Activated CD4-positive, alpha-beta T cell treated with anti-CD3 and anti-CD28 coated beads for 36 hours (primary cell): ENCODE results near the gene PNPLA8. TPM values are rescaled to one million over a fixed set of nuclear protein-coding genes. Genes with fewer than 3 reads are reported as not detected.
A peak's percentile ranks its signal among the peaks of the same experiment; 100 is the strongest.

ENCODE experiments used
- ATAC-seq: fragments of 200-7000 bp; cut with Tn5 transposase; one replicate; pipeline ENCODE4 v1.10.0; 2021; ENCODE audit warnings: mild to moderate bottlenecking, moderate library complexity
- CTCF ChIA-PET: fragments of 350-600 bp; sonication (Branson Sonifier 250); formaldehyde crosslinking; loops from one replicate; lab custom pipeline; 2021; ENCODE audit warnings: antibody characterized with exemption; lab: Charles Lee
- POLR2A ChIA-PET: fragments of 350-600 bp; sonication (Branson Sonifier 250); formaldehyde crosslinking; loops from one replicate; lab custom pipeline; 2021; ENCODE audit warnings: antibody characterized with exemption, inconsistent platforms; lab: Charles Lee
- DNase-seq: peaks from one replicate; pipeline ENCODE4 v3.0.0-alpha.2; 2020
- H3K27ac Mint-ChIP-seq: one replicate; pipeline ENCODE4 v1.8.0; 2021; ENCODE audit warnings: mixed read lengths
- H3K27me3 Mint-ChIP-seq: one replicate; pipeline ENCODE4 v1.8.0; 2021; ENCODE audit warnings: mixed read lengths
- H3K36me3 Mint-ChIP-seq: one replicate; pipeline ENCODE4 v1.8.0; 2021; ENCODE audit warnings: low read depth, mixed read lengths
- H3K4me1 Mint-ChIP-seq: one replicate; pipeline ENCODE4 v1.8.0; 2021; ENCODE audit warnings: mixed read lengths
- H3K4me3 Mint-ChIP-seq: one replicate; pipeline ENCODE4 v1.8.0; 2021; ENCODE audit warnings: mild to moderate bottlenecking, moderate library complexity, mixed read lengths
- H3K9me3 Mint-ChIP-seq: one replicate; pipeline ENCODE4 v1.8.0; 2021; ENCODE audit warnings: low read depth, mixed read lengths
- intact Hi-C, 2 experiments: fragments of 100-400 bp; cut with DNase I in 1 of 2; cut with micrococcal nuclease in 1 of 2; formaldehyde crosslinking; loops; one replicate each; pipeline versions ENCODE4 v1.14.2 to v1.15.1; 2022 to 2024; cut with DNase I, micrococcal nuclease
- total RNA-seq, 2 experiments: library from RNA; stranded (reverse); gene quantifications; one replicate each; pipeline ENCODE4 v1.2.3, GENCODE V29; 2021

Gene PNPLA8
- total RNA-seq, 2 experiments from 2014 or later, result 14.2 to 18.4 TPM

- intact Hi-C loops, result no loop called here
- ChIA-PET POLR2A (no interaction called here), CTCF (interaction anchor here (0.7 to 4.0 kb wide), 3 partner anchors 76 to 316 kb away, joined by 3 to 30 read pairs (median 3); no protein-coding TSS in a partner anchor)
- no peak overlapping the region for H3K4me3 Mint-ChIP-seq
- peaks cover 22% of the 10 kb centered on the region for H3K36me3 Mint-ChIP-seq
- DNase-seq, result no peak
- no peaks in the 10 kb centered on the region for H3K27me3 Mint-ChIP-seq
- peaks cover 11% of the 10 kb centered on the region for H3K4me1 Mint-ChIP-seq
- ATAC-seq, result no peak
- no peaks in the 10 kb centered on the region for H3K9me3 Mint-ChIP-seq
- no peak overlapping the region for H3K27ac Mint-ChIP-seq
Observed at GRCh38 chr7:108499566-108499965, 26.4 kb downstream of the PNPLA8 start.

- Mint-ChIP-seq H3K9me3 (no peaks in the 10 kb centered on the region), H3K4me3 (no peak overlapping the region), H3K27ac (no peak overlapping the region), H3K27me3 (no peaks in the 10 kb centered on the region), H3K4me1 (peaks cover 3% of the 10 kb centered on the region), H3K36me3 (peaks cover 21% of the 10 kb centered on the region)
- POLR2A ChIA-PET, result no interaction called here
- DNase-seq, result no peak
- no peak for ATAC-seq
- intact Hi-C loops, result no loop called here
- CTCF ChIA-PET, result interaction anchor here (0.7 to 4.0 kb wide), 11 partner anchors 9 to 350 kb away, joined by 3 to 30 read pairs (median 3); no protein-coding TSS in a partner anchor
Observed at GRCh38 chr7:108498481-108498880, 27.5 kb downstream of the PNPLA8 start.

- no peaks in the 10 kb centered on the region for H3K27me3 Mint-ChIP-seq
- H3K4me1 Mint-ChIP-seq, result no peaks in the 10 kb centered on the region
- H3K9me3 Mint-ChIP-seq, result no peaks in the 10 kb centered on the region
- POLR2A ChIA-PET, result interaction anchor here (0.6 kb wide), 1 partner anchor 20 kb away, joined by 7 read pairs; no protein-coding TSS in a partner anchor
- H3K4me3 Mint-ChIP-seq, result no peak overlapping the region
- H3K27ac Mint-ChIP-seq, result no peak overlapping the region
- CTCF ChIA-PET, result interaction anchor here (0.6 to 4.0 kb wide), 26 partner anchors 8 to 349 kb away, joined by 3 to 30 read pairs (median 4); no protein-coding TSS in a partner anchor
- DNase-seq, result peak; percentile 57
- ATAC-seq, result no peak
- intact Hi-C loops, result loop anchor here (1.0 to 2.0 kb wide), 3 partner anchors 45 to 316 kb away; no protein-coding TSS in a partner anchor
- peaks cover 21% of the 10 kb centered on the region for H3K36me3 Mint-ChIP-seq
Observed at GRCh38 chr7:108497082-108497725, 28.7 kb downstream of the PNPLA8 start.

GRCh38 chr7:108492742-108493141 lies 33.2 kb downstream of the PNPLA8 start:
- CTCF ChIA-PET, result interaction anchor here (0.7 kb wide), 1 partner anchor 313 kb away, joined by 4 read pairs; no protein-coding TSS in a partner anchor
- Mint-ChIP-seq H3K36me3 (peaks cover 12% of the 10 kb centered on the region), H3K27ac (no peak overlapping the region), H3K4me1 (no peaks in the 10 kb centered on the region), H3K9me3 (no peaks in the 10 kb centered on the region), H3K4me3 (no peak overlapping the region), H3K27me3 (no peaks in the 10 kb centered on the region)
- POLR2A ChIA-PET, result no interaction called here
- intact Hi-C loops, result no loop called here
- ATAC-seq (no peak), DNase-seq (no peak)

- POLR2A ChIA-PET, result interaction anchor here (0.5 kb wide), 1 partner anchor 108 kb away, joined by 4 read pairs; no protein-coding TSS in a partner anchor
Observed at GRCh38 chr7:108488768-108489538, 37.0 kb downstream of the PNPLA8 start.

GRCh38 chr7:108487646-108488045 lies 38.3 kb downstream of the PNPLA8 start:
- Mint-ChIP-seq H3K9me3 (no peaks in the 10 kb centered on the region), H3K4me3 (no peak overlapping the region), H3K36me3 (peaks cover 7% of the 10 kb centered on the region), H3K27me3 (no peaks in the 10 kb centered on the region), H3K4me1 (no peaks in the 10 kb centered on the region), H3K27ac (no peak overlapping the region)
- POLR2A ChIA-PET, result no interaction called here
- intact Hi-C loops, result no loop called here
- ATAC-seq (no peak), DNase-seq (no peak)
- CTCF ChIA-PET, result interaction anchor here (3.2 kb wide), 1 partner anchor 9 kb away, joined by 15 read pairs; no protein-coding TSS in a partner anchor

More at GRCh38 chr7:108488768-108489538, 37.0 kb downstream of the PNPLA8 start:
- CTCF ChIA-PET, result interaction anchor here (3.2 kb wide), 1 partner anchor 8 kb away, joined by 15 read pairs; no protein-coding TSS in a partner anchor
- intact Hi-C loops, result no loop called here
- no peak for DNase-seq
- H3K4me1 Mint-ChIP-seq, result no peaks in the 10 kb centered on the region
- H3K9me3 Mint-ChIP-seq, result no peaks in the 10 kb centered on the region
- H3K27me3 Mint-ChIP-seq, result no peaks in the 10 kb centered on the region
- H3K36me3 Mint-ChIP-seq, result peaks cover 11% of the 10 kb centered on the region
- ATAC-seq, result no peak
- H3K27ac Mint-ChIP-seq, result no peak overlapping the region
- H3K4me3 Mint-ChIP-seq, result no peak overlapping the region

- intact Hi-C loops, result no loop called here
- H3K9me3 Mint-ChIP-seq, result no peaks in the 10 kb centered on the region
- ChIA-PET POLR2A (interaction anchor here (0.6 kb wide), 1 partner anchor 59 kb away, joined by 3 read pairs; no protein-coding TSS in a partner anchor), CTCF (interaction anchor here (3.2 kb wide), 2 partner anchors 10 to 11 kb away, joined by 15 to 16 read pairs; no protein-coding TSS in a partner anchor)
- no peak for DNase-seq
- H3K27ac Mint-ChIP-seq, result no peak overlapping the region
- no peaks in the 10 kb centered on the region for H3K27me3 Mint-ChIP-seq
- H3K4me3 Mint-ChIP-seq, result no peak overlapping the region
- H3K36me3 Mint-ChIP-seq, result peaks cover 7% of the 10 kb centered on the region
- no peaks in the 10 kb centered on the region for H3K4me1 Mint-ChIP-seq
- ATAC-seq, result no peak
Observed at GRCh38 chr7:108486291-108486966, 39.5 kb downstream of the PNPLA8 start.

- H3K27me3 Mint-ChIP-seq, result no peaks in the 10 kb centered on the region
- no peak for DNase-seq
- H3K9me3 Mint-ChIP-seq, result no peaks in the 10 kb centered on the region
- no peaks in the 10 kb centered on the region for H3K4me1 Mint-ChIP-seq
- no peak overlapping the region for H3K4me3 Mint-ChIP-seq
- ChIA-PET CTCF (interaction anchor here (3.2 kb wide), 1 partner anchor 13 kb away, joined by 16 read pairs; no protein-coding TSS in a partner anchor), POLR2A (no interaction called here)
- no peak overlapping the region for H3K27ac Mint-ChIP-seq
- intact Hi-C loops, result no loop called here
- no peak for ATAC-seq
- H3K36me3 Mint-ChIP-seq, result peaks cover 10% of the 10 kb centered on the region
Observed at GRCh38 chr7:108484137-108484536, 41.8 kb downstream of the PNPLA8 start.

- ChIA-PET CTCF (interaction anchor here (0.6 to 1.8 kb wide), 2 partner anchors 72 to 301 kb away, joined by 3 to 4 read pairs; no protein-coding TSS in a partner anchor), POLR2A (no interaction called here)
- no peak for DNase-seq
- Mint-ChIP-seq H3K4me1 (no peaks in the 10 kb centered on the region), H3K9me3 (no peaks in the 10 kb centered on the region), H3K4me3 (no peak overlapping the region), H3K27ac (no peak overlapping the region), H3K36me3 (peaks cover 26% of the 10 kb centered on the region), H3K27me3 (no peaks in the 10 kb centered on the region)
- ATAC-seq, result no peak
- intact Hi-C loops, result no loop called here
Observed at GRCh38 chr7:108480311-108480710, 45.6 kb downstream of the PNPLA8 start.

GRCh38 chr7:108479751-108480150 lies 46.2 kb downstream of the PNPLA8 start:
- H3K9me3 Mint-ChIP-seq, result no peaks in the 10 kb centered on the region
- H3K4me3 Mint-ChIP-seq, result no peak overlapping the region
- peaks cover 28% of the 10 kb centered on the region for H3K36me3 Mint-ChIP-seq
- intact Hi-C loops, result no loop called here
- DNase-seq (no peak), ATAC-seq (no peak)
- no peak overlapping the region for H3K27ac Mint-ChIP-seq
- POLR2A ChIA-PET, result no interaction called here
- H3K4me1 Mint-ChIP-seq, result no peaks in the 10 kb centered on the region
- H3K27me3 Mint-ChIP-seq, result no peaks in the 10 kb centered on the region
- CTCF ChIA-PET, result interaction anchor here (1.8 kb wide), 1 partner anchor 300 kb away, joined by 4 read pairs; no protein-coding TSS in a partner anchor

- intact Hi-C loops, result no loop called here
- POLR2A ChIA-PET, result no interaction called here
Observed at GRCh38 chr7:108479118-108479517, 46.8 kb downstream of the PNPLA8 start.

More at GRCh38 chr7:108479118-108479517, 46.8 kb downstream of the PNPLA8 start:
- Mint-ChIP-seq H3K27me3 (no peaks in the 10 kb centered on the region), H3K9me3 (no peaks in the 10 kb centered on the region), H3K27ac (no peak overlapping the region), H3K4me3 (no peak overlapping the region), H3K4me1 (no peaks in the 10 kb centered on the region), H3K36me3 (peaks cover 25% of the 10 kb centered on the region)
- CTCF ChIA-PET, result interaction anchor here (1.8 kb wide), 1 partner anchor 299 kb away, joined by 4 read pairs; no protein-coding TSS in a partner anchor
- DNase-seq (no peak), ATAC-seq (no peak)
